SKM-1 treated with dmso at 0.1 percent for 144 hours (cell line): ENCODE measurements around the gene SYCE3.

Experiments
- DNase-seq: peaks from one replicate; lab custom pipeline; 2025; ENCODE audit not compliant: unreplicated experiment; lab: John Stamatoyannopoulos, UW

SYCE3 gene

DNA sequence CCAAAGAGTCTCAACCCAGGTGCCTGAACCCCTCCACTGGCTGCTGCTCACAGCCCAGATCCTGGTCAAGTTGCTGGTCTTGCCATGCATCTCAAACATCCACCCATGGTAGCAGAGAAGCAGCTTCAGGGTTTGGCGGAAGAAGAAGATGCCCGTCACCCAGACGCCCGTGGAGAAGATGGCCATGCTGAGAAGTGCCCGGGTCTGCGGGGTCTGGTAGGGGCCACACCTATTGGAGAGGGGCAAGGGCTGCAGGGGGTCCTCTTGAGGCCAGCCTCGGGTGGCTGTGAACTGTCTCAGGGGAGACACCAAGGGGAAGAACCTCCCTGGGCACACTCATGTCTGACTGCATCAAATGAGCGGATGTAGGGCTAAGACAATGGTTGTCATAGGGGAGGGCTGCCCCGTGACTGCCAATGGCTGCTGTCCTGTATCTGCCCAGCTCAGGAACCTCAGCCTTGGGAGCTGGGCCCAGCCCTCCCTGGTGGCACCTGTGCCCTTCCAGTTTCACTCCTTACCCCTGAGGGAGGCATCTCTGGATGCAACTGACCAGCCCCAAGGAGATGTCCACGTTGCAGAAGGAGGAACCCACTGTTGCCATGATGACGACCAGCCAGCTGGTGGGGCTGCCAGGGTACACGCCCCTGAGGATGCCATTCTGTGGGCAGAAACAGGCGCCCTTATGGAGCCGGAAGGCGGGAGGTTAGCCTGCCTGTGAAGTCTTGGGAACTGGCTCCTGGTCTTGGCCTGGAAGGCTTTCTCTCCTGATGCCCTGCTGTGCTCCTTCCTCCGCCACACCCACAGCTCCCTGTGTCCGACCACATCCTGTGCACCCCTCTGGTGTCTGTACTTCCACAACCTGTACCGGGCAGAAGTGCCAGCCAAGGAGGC is 14.3 kb upstream of the SYCE3 start:
- DNase-seq, result no peak

- DNase-seq, result no peak
Observed at GRCh38 chr22:50576070-50576469, 13.4 kb upstream of the SYCE3 start.

GRCh38 chr22:50575426-50575941 is 12.8 kb upstream of the SYCE3 start:
- DNase-seq, result no peak

DNA sequence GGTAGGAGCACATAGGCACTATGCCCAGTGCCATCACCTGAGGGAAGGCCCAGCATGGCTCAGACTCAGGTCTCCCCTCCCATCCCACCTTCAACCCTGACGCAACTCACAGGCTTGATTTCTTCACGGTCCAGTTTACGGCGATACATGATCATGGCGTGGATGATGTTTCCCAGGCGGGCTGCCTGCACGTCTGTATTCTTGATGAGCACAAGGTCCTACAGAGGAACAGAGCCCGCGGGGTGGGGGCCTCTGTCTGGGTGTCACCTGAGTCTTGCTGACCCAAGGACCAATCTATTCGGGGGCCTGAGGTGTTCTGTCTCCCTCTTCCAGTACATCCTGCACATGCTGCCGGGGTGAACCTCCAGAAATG is 11.7 kb upstream of the SYCE3 start:
- DNase-seq, result no peak

DNA sequence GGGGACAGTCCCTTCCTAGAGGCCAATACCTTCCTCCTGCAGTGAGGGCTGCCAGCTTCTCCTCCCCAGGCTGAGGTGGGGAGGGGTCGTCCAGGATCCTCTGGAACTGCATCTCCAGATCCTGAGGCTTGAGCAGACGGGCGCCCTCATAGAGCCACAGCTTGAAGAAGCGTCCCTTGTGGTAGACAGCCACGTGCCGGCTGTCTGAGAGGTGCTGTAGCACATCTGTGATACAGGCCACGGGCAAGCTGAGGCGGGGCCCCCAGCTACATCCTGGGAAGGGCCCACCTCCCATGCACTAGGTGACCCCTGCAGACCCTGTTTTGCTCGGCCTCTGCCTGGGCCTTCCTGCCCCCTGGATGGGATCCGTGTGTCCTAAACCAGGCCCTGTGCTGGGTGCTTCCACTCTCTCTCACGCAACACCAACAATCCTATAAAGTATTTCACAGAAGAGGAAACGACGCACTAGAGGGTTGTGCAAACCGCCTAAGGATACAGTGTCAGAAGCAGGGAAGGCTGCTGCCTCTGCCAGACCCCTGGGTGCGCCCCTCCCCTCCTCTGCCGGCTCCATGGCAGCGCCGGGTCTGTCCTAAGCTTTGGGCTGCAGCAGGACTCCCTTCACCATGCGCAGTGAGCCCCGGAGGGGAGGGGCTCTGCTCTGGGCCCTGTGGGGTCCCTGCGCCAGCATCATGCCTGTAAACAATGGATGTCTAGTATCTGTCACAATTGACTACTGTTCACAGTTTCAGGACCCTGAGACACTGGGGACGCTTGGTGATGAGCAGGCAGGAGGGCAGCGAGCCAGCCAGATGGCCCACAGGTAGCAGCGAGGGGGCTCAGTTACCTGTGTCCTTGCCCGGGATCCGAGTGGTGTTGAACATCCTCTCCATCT is 11.0 kb upstream of the SYCE3 start:
- no peak for DNase-seq

- DNase-seq, result no peak
Observed at GRCh38 chr22:50572965-50573364, 10.2 kb upstream of the SYCE3 start.

- DNase-seq, result no peak
Observed at GRCh38 chr22:50571264-50572175, 8.8 kb upstream of the SYCE3 start.

DNA sequence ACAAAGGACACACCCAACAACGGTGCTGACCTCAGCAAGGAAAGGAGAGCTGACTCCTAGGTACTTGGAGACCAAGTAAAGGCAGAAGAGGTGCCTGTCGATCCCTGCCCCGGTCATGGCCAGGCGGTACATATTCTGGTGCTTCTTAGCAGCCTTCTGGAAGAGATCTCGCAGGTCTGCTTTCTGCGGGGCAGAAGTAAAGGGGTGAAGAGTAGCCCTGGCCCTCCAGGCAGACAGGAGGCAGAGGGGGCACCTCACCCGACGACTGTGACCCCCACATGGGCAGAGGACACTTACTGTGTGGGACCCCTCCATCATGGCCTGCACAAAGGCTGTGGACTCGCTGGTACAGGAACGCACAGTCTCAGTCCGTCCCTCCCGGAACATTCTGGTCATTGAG is 8.1 kb upstream of the SYCE3 start:
- no peak for DNase-seq

DNA sequence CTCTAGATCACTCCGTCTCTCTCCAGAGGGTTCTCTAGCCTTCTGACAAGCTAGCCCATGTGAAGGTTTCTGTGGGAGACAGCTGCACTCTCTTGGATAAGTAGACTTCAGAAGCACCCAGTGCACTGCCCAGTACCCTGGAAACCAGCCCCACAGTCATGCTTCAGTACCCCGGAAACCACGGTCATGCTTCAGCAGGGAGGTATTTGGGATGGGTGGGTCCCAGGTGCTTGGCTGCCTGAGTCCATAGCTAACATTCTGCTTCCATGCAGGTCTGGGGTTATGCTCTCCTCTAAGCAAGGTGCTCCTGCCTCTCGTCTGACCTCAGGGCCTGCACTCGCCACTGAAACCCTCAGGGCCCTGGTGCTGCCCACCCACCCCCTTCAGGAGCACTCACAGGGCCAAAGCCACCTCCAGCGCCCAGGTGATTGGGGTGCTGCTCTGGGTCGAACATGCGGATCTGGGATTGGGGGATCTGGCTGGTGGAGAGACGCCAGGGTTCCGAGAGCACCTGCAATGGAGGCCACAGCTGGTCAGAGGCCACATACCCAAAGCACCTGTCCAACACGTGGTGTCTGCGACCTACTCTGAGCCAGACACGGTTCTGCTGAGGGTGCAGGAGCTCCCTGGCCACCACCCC is 7.3 kb upstream of the SYCE3 start:
- DNase-seq, result no peak

DNA sequence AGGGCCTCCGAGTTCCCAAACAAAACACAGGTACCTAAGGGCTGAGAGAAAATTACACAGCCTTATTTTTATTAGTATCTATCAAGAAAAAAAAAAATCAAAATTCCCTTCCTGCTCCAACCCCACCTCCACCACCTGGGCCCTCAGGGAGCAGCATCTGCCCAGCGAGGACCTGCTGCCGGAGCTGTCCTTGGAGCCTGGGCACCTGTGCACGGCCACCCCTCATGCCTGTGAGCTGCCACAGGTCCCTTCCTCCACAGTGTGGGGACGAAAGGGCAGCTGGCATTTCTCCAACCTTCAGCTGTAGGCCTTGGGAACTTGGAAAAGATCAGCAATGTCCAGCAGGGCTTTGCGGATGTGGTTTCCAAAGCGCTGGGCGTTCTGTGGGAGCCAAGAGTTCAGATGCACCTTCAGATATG is 6.3 kb upstream of the SYCE3 start:
- no peak for DNase-seq

DNA sequence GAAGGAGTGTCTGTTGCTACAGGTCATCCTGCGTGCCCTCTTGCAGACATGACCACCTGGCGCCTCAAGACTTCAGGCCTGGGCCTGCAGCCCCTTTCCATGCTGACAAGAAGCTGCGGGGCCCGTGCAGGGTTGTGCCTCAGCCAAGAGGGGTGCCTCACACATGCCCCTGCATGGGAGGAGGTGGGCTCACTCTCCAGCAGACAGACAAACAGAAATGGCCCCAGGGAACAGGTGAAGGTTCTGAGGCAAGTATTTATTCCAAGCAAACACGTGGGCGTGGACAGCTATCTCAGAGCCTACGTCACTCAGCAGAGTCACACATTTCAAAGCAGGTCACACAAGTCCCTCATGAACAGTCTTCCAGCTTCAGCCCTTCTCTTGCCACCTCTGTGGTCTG is 5.9 kb upstream of the SYCE3 start:
- DNase-seq, result no peak

GRCh38 chr22:50567721-50568252 is 5.1 kb upstream of the SYCE3 start:
- DNase-seq, result no peak

GRCh38 chr22:50564289-50564688 is 1.6 kb upstream of the SYCE3 start:
- no peak for DNase-seq

DNA sequence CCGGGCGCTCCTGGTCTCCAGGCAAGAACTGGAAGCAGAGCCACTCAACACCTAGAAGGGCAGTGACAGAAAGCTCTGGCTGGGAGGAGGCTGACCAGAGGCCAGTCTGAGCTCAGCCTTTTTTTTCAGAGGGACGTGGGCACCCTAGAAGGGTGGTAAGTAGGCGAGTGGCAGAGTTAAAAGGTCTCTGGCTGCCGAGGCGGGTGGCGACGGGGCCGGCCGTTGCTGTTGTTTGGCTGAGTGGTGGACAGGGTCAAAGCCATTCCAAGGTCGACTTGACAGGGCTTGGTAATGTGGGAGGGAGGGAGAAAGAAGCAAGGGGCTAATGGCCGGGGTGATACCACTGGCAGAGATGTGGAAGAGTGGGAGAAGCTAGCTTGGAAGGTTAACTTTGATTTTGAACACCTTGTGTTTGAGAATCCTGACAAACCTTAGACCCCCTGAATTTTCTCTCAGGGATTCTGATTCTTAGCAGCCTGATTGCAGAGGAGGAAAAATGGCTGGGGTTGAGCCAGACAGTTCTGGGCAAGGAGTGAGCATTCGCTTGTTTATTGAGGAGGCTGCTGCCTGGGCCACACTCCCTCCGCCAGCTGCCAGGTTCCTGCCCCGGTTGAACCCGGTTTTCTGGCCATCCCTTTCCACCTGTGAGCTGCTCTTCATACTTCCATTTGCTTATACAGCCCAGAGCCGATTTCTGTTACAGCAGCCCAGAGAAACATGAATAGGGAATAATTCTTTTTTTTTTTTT is 868 bp upstream of the SYCE3 start:
- no peak for DNase-seq

DNA sequence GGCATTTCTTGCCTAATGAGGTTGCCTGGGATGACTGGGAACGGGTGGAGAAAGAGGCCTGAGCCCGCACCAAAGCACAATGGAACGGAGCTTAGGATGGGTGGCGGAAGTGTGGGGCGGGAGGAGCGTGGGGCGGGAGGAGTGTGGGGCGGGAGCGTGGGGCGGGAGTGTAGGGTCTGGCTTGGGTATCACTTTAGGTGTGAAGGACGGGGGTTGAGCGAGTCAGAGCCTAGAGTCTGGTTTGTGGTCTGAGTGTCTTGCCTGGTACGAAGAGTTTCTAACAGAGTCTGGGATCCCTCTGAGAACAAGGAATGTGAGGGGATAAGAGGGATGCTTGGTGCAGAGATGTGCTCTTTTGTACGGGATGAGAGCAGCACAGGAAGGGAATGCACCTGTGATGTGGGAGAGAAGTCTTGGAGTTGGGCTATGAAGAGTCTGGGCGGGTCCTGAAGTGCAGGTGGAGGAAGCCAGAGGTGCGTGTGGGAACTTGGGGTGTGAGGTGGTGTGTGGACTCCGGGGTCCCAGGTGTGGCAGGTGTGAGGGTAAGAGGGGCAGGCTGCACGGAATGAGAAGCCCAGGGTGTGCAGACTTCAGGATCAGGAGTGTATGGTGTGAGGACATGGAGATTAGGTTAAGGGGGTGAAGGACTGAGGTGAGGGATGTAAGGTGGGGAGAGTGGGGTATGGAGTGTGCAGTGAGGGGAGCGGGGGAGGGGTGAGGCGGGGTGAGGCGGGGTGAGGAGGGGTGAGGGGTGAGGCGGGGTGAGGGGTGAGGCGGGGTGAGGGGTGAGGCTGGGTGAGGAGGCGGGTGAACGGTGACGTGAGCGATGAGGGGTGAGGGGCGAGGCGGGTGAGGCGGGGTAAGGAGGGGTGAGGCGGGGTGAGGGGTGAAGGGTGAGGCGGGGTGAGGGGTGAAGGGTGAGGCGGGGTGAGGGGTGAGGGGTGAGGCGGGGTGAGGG is 1.0 kb downstream of the SYCE3 start:
- no peak for DNase-seq

DNA sequence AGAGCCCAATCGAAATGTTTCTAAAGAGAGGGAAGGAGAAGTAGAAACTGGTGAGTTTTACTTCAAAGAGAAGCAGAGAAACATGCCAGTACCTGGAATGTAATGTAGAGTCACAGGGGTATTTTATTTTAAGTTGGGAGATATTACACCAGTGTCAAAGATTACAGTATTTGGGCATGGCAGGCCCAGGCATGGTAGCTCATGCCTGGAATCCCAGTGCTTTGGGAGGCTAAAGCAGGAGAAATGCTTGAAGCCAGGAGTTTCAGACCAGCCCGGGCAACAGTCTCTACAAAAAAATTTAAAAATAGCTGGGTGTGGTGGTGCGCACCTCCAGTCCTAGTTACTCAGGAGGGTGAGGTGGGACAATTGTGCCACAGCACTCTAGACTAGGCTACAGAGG is 2.7 kb downstream of the SYCE3 start:
- DNase-seq, result no peak

- DNase-seq, result no peak
Observed at GRCh38 chr22:50556703-50557102, 6.0 kb downstream of the SYCE3 start.

GRCh38 chr22:50553310-50553709 is 9.4 kb downstream of the SYCE3 start:
- DNase-seq, result no peak
